DOHH2 (cell line): ENCODE measurements around the gene USP48.
"Not testable (repeated sequence)": the region's sequence is repeated elsewhere in the genome, so short reads cannot be mapped to it uniquely, and the experiment has no call there.

Experiments
- H3F3A ChIP-seq: fragments of 200-600 bp; sonication (generic), shearing (Covaris generic); 2 replicates; pipeline ENCODE4 v1.6.0; 2016; ENCODE audit warnings: antibody characterized with exemption, mild to moderate bottlenecking; ENCODE audit not compliant: control insufficient read depth, insufficient read depth
- H3K27ac ChIP-seq: fragments of 200-600 bp; sonication (generic); 2 replicates; pipeline ENCODE4 v1.5.1; 2014; ENCODE audit warnings: low read depth, mild to moderate bottlenecking, low read length, moderate library complexity
- H3K27me3 ChIP-seq: fragments of 200-600 bp; sonication (generic); 2 replicates; pipeline ENCODE4 v1.6.1; 2014; ENCODE audit warnings: mild to moderate bottlenecking, low read length, mixed read lengths; ENCODE audit not compliant: control insufficient read depth
- H3K36me3 ChIP-seq: fragments of 200-600 bp; sonication (generic); 2 replicates; pipeline ENCODE4 v1.6.1; 2014; ENCODE audit warnings: mild to moderate bottlenecking, low read length, moderate library complexity, mixed read lengths; ENCODE audit not compliant: control insufficient read depth
- H3K4me1 ChIP-seq: fragments of 200-600 bp; sonication (generic); 2 replicates; pipeline ENCODE4 v1.6.1; 2014; ENCODE audit warnings: mild to moderate bottlenecking, low read length, mixed read lengths; ENCODE audit not compliant: control insufficient read depth
- H3K4me2 ChIP-seq: fragments of 200-600 bp; sonication (generic); 2 replicates; pipeline ENCODE4 v1.6.0; 2014; ENCODE audit warnings: mild to moderate bottlenecking, low read length, moderate library complexity
- H3K4me3 ChIP-seq: fragments of 200-600 bp; sonication (generic); 2 replicates; pipeline ENCODE4 v1.5.1; 2014; ENCODE audit warnings: mild to moderate bottlenecking, low read length, mixed read lengths
- H3K79me2 ChIP-seq: fragments of 200-600 bp; sonication (generic); 2 replicates; pipeline ENCODE4 v1.6.1; 2014; ENCODE audit warnings: mild to moderate bottlenecking, low read length, mixed read lengths; ENCODE audit not compliant: control insufficient read depth
- H3K9me2 ChIP-seq: fragments of 200-600 bp; sonication (generic); replicated peaks from 2 replicates; pipeline ENCODE4 v1.6.1; 2014; ENCODE audit warnings: mild to moderate bottlenecking, low read length, mixed read lengths; ENCODE audit not compliant: control insufficient read depth
- H3K9me3 ChIP-seq: fragments of 200-600 bp; sonication (generic); 2 replicates; pipeline ENCODE4 v1.6.1; 2014; ENCODE audit warnings: antibody characterized with exemption, low read length, mixed read lengths; ENCODE audit not compliant: control insufficient read depth, insufficient read depth
- H4K20me1 ChIP-seq: fragments of 200-600 bp; sonication (generic); 2 replicates; pipeline ENCODE4 v1.6.0; 2014; ENCODE audit warnings: low read depth, mild to moderate bottlenecking, antibody characterized with exemption, low read length, moderate library complexity; ENCODE audit not compliant: control insufficient read depth, insufficient read depth
- EZH2phosphoT487 ChIP-seq: fragments of 200-600 bp; sonication (generic); IDR thresholded peaks from 2 replicates; pipeline ENCODE4 v1.6.1; 2017; ENCODE audit warnings: borderline replicate concordance, mild to moderate bottlenecking, antibody characterized with exemption, low read length, moderate library complexity, mixed read lengths
- TF ChIP-seq, protein P1 (sequence below): fragments of 200-600 bp; sonication (generic); IDR thresholded peaks from one replicate; pipeline ENCODE4 v1.5.1; 2014; ENCODE audit warnings: antibody characterized with exemption, mild to moderate bottlenecking, low read depth, low read length; ENCODE audit not compliant: poor library complexity, severe bottlenecking

USP48 gene

DNA sequence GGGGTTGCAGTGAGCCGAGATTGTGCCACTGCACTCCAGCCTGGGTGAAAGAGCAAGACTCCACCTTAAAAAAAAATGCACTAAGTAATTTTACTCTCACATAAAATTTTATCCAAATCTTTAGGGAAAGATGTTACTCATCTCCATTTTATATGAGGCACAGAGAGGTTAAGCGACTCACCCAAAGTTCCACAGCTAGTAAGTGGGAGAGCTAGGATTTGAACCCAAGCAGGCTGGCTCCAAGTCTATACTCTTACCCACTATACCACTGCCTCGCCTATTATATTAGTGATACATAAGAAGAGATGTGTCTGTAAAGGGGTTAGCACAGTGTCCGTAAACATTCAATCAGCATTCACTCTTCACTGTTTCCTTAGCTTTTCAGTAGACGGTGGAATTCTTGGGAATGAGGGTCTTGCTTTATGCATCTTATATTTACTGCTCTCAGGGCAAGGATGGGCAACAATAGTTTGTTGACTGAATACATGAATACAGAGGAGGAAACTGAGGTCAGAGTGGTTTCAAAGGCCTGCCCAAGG, 44.3 kb upstream of the USP48 start:
- H3K36me3 ChIP-seq: no peaks in the 10 kb centered on the region
- no peaks in the 10 kb centered on the region for H3K9me2 ChIP-seq
- H3K4me1 ChIP-seq: no peaks in the 10 kb centered on the region
- H3K79me2 ChIP-seq: no peaks in the 10 kb centered on the region
- H3K4me2 ChIP-seq: no peak overlapping the region
- no peak overlapping the region for H3K4me3 ChIP-seq
- no peaks in the 10 kb centered on the region for H3K27me3 ChIP-seq
- H4K20me1 ChIP-seq: no peaks in the 10 kb centered on the region
- H3F3A ChIP-seq: no peaks in the 10 kb centered on the region
- no peaks in the 10 kb centered on the region for H3K9me3 ChIP-seq
- H3K27ac ChIP-seq: no peak overlapping the region
- TF ChIP-seq EZH2phosphoT487: no peak
- TF ChIP-seq, protein P1, sequence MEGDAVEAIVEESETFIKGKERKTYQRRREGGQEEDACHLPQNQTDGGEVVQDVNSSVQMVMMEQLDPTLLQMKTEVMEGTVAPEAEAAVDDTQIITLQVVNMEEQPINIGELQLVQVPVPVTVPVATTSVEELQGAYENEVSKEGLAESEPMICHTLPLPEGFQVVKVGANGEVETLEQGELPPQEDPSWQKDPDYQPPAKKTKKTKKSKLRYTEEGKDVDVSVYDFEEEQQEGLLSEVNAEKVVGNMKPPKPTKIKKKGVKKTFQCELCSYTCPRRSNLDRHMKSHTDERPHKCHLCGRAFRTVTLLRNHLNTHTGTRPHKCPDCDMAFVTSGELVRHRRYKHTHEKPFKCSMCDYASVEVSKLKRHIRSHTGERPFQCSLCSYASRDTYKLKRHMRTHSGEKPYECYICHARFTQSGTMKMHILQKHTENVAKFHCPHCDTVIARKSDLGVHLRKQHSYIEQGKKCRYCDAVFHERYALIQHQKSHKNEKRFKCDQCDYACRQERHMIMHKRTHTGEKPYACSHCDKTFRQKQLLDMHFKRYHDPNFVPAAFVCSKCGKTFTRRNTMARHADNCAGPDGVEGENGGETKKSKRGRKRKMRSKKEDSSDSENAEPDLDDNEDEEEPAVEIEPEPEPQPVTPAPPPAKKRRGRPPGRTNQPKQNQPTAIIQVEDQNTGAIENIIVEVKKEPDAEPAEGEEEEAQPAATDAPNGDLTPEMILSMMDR: no peak

DNA sequence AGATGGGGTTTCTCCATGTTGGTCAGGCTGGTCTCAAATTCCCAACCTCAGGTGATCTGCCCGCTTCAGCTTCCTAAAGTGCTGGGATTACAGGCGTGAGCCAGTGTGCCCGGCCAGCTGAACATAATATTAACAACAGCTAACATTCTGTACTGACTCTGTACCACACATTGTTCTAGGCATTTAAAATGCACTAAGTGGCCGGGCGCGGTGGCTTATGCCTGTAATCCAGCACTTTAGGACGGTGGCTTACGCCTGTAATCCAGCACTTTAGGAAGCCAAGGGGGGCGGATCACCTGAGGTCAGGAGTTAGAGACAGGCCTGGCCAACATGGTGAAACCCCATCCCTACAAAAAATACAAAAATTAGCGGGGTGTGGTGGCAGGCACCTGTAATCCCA, 43.7 kb upstream of the USP48 start:
- H3K27ac ChIP-seq, H3K27me3 ChIP-seq, H4K20me1 ChIP-seq, H3K36me3 ChIP-seq, H3K9me2 ChIP-seq, H3F3A ChIP-seq, H3K9me3 ChIP-seq, H3K4me2 ChIP-seq, H3K4me1 ChIP-seq, H3K79me2 ChIP-seq, H3K4me3 ChIP-seq: not testable (repeated sequence)

DNA sequence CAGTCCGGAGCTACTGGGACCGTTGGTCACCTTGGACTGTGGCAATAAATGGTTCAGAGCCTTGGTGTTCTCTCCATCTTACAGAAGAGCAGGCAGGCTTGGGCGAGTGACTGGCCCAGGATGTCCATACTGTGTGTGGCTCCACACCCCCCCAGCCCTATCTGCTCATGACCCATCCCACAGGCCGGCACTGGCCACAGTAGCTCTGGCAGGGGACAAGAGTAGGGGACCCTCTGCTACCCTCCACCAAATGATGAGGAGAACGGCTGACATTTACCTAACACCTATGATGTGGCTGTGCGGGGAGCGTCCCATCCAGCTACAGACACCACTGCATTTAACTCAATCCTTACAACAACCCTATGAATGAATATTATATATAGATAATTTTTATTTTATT, 42.4 kb upstream of the USP48 start:
- H3K4me3 ChIP-seq: no peak overlapping the region
- H3K9me2 ChIP-seq: no peaks in the 10 kb centered on the region
- H3F3A ChIP-seq: no peaks in the 10 kb centered on the region
- no peak overlapping the region for H3K4me2 ChIP-seq
- H3K36me3 ChIP-seq: no peaks in the 10 kb centered on the region
- H3K79me2 ChIP-seq: no peaks in the 10 kb centered on the region
- no peaks in the 10 kb centered on the region for H3K27me3 ChIP-seq
- H3K27ac ChIP-seq: no peak overlapping the region
- H3K4me1 ChIP-seq: no peaks in the 10 kb centered on the region
- no peaks in the 10 kb centered on the region for H4K20me1 ChIP-seq
- TF ChIP-seq, protein P1: no peak
- TF ChIP-seq EZH2phosphoT487: no peak
- H3K9me3 ChIP-seq: no peaks in the 10 kb centered on the region

DNA sequence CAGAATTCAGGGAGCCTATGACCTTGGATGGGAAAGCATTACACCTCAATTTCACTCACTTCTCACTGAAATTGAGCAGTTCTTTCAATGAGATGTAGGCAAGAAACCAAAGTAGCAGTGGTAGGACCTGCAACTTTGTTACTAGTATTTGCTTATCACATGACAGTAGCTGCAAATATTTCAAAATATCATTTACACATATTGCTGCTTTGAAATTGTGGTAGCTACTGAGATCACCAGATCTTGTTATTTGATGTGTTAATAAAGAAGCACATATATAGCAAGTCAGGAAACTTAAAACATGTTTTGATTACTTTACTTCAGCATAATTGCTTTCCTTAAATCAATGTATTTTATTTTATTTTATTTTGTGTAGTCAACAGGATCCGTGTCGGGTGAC, 42.0 kb upstream of the USP48 start:
- no peak overlapping the region for H3K27ac ChIP-seq
- H3K79me2 ChIP-seq: no peaks in the 10 kb centered on the region
- no peaks in the 10 kb centered on the region for H3F3A ChIP-seq
- H3K4me2 ChIP-seq: no peak overlapping the region
- no peaks in the 10 kb centered on the region for H3K9me2 ChIP-seq
- no peaks in the 10 kb centered on the region for H4K20me1 ChIP-seq
- H3K4me3 ChIP-seq: no peak overlapping the region
- H3K4me1 ChIP-seq: no peaks in the 10 kb centered on the region
- no peaks in the 10 kb centered on the region for H3K36me3 ChIP-seq
- H3K27me3 ChIP-seq: no peaks in the 10 kb centered on the region
- H3K9me3 ChIP-seq: no peaks in the 10 kb centered on the region
- no peak for TF ChIP-seq EZH2phosphoT487
- TF ChIP-seq, protein P1: no peak
